Adrenal gland (tissue), 12 donors: ENCODE results near the gene PTK7. TPM values are rescaled to one million over a fixed set of nuclear protein-coding genes. Genes with fewer than 3 reads are reported as not detected.

Experiments used
- DNase-seq, 7 donors: peaks; one replicate each; pipeline ENCODE4 v3.0.0-alpha.2; 2019 to 2020
- H3K27ac ChIP-seq, 5 donors: fragments of 200-600 bp; sonication (generic) in 4 of 5; 1 replicate in 3 of 5; 2 replicates in 2 of 5; pipeline versions ENCODE4 v1.5.1 to v1.8.0; 2016 to 2020; ENCODE audit warnings: mild to moderate bottlenecking in 1 of 5
- H3K27me3 ChIP-seq: fragments of 200-600 bp; 2 replicates; pipeline ENCODE4 v1.8.0; 2021
- H3K36me3 ChIP-seq, 2 donors: fragments of 200-600 bp; replicated peaks in 1 of 2; 1 replicate in 1 of 2; 2 replicates in 1 of 2; pipeline versions ENCODE4 v1.5.1 to v1.8.0; 2018 to 2022
- H3K4me1 ChIP-seq, 2 donors: fragments of 200-600 bp; replicated peaks in 1 of 2; 1 replicate in 1 of 2; 2 replicates in 1 of 2; pipeline versions ENCODE4 v1.5.1 to v1.8.0; 2018 to 2021
- H3K4me3 ChIP-seq, 4 donors: fragments of 200-600 bp; sonication (generic) in 3 of 4; one replicate each; pipeline ENCODE4 v1.5.1; 2016 to 2018
- H3K9me3 ChIP-seq, 3 donors: fragments of 200-600 bp; sonication (generic) in 1 of 3; replicated peaks in 1 of 3; 1 replicate in 2 of 3; 2 replicates in 1 of 3; pipeline versions ENCODE4 v1.5.1 to v1.8.0; 2016 to 2021
- CTCF ChIP-seq, 6 experiments: fragments of 450-650 bp in 4 of 6; fragments of 200-600 bp in 2 of 6; sonication (generic) in 1 of 6; IDR thresholded peaks; 1 replicate in 5 of 6; 2 replicates in 1 of 6; pipeline versions ENCODE4 v1.5.1 to v1.8.0; 2016 to 2021; ENCODE audit warnings: antibody characterized with exemption in 6 of 6, mild to moderate bottlenecking in 2 of 6, moderate library complexity in 1 of 6
- POLR2A ChIP-seq, 2 donors: fragments of 450-650 bp; IDR thresholded peaks; one replicate each; pipeline ENCODE4 v1.6.1; 2017; ENCODE audit warnings: antibody characterized with exemption in 2 of 2, mild to moderate bottlenecking in 2 of 2, moderate library complexity in 1 of 2
- WGBS, 4 donors: extraction: QIAGEN DNeasy Blood & Tissue Kit in 2 of 4; methylation state at CpG; one replicate each; pipeline versions ENCODE4 v1.1.5 to v1.1.7; 2013 to 2017; 5-methylcytosine and 5-hydroxymethylcytosine counted together
- intact Hi-C, 2 donors: fragments of 100-400 bp; cut with DNase I; formaldehyde crosslinking; loops; one replicate each; pipeline versions ENCODE4 v1.14.1 to v1.15.0; 2022 to 2023
- polyA plus RNA-seq, 3 donors: library from polyadenylated mRNA; stranded (reverse); fragments of 200-250 nt in 2 of 3; fragments of 350-450 nt in 1 of 3; fragmentation: Illumina TruSeq in 1 of 3; extraction: RNeasy Lipid Tissue Mini Kit (QIAGEN cat#74804) in 1 of 3; gene quantifications; one replicate each; pipeline ENCODE4 v1.2.3, GENCODE V29; 2013 to 2014
- total RNA-seq, 9 donors: library from RNA; depleted of rRNA in 4 of 9; stranded (reverse); fragments of >200 nt in 4 of 9; fragments of 120-200 nt in 1 of 9; fragmentation: NEBNext Ultra II Directional in 1 of 9; extraction: Animal tissue kit (Norgen Biotek cat#: 25700) in 1 of 9; gene quantifications; one replicate each; pipeline versions ENCODE4 v1.1.0 to v1.2.4, GENCODE V29; 2013 to 2023
- donor health status: healthy with polysubstance abuse.
- donor health status: Bipolar disorder and iron deficiency.
- donor health status: DM: yes; HTN: yes; CAD: no.
- donor health status: DM: no; HTN: no; CAD: no.
- donor health status: DM: no; HTN: no; CAD: no.
- donor health status: DM: yes; HTN: yes; CAD: no.

Gene PTK7
- total and polyA plus RNA-seq, 12 donors, result 2.8 to 16.7 (median 8.2) TPM

- TF ChIP-seq POLR2A (IDR thresholded peaks at IDR 0.05) (no peak), CTCF (IDR thresholded peaks at IDR 0.05) (no peak)
- H3K36me3 ChIP-seq, result no peaks in the 10 kb centered on the region
- no peak overlapping the region for H3K27ac ChIP-seq
- H3K9me3 ChIP-seq, result no peaks in the 10 kb centered on the region
- no peak for DNase-seq
- 70 to 76% (median 72%) methylated on average over 2 to 14 of the region's 14 CpGs for WGBS, 4 donors
- no peak overlapping the region for H3K4me3 ChIP-seq
- H3K4me1 ChIP-seq, result peaks cover 0 to 6% of the 10 kb centered on the region in 2 donors
- intact Hi-C loops, result loop anchor here (5.0 kb wide), 2 partner anchors 80 to 235 kb away; no protein-coding TSS in a partner anchor
- H3K27me3 ChIP-seq, result no peaks in the 10 kb centered on the region
Measured at GRCh38 chr6:43142101-43142500, 66.0 kb downstream of the PTK7 start.

GRCh38 chr6:43143235-43144128 lies 67.4 kb downstream of the PTK7 start:
- no peaks in the 10 kb centered on the region for H3K27me3 ChIP-seq
- no peaks in the 10 kb centered on the region for H3K9me3 ChIP-seq
- peak; percentile 85 to 94 (median 89) for DNase-seq
- H3K4me1 ChIP-seq, result peaks cover 0 to 6% of the 10 kb centered on the region in 2 donors
- H3K4me3 ChIP-seq, result no peak overlapping the region
- intact Hi-C loops, result loop anchor here (5.0 kb wide), 2 partner anchors 81 to 236 kb away; no protein-coding TSS in a partner anchor
- H3K27ac ChIP-seq, result no peak overlapping the region
- H3K36me3 ChIP-seq, result no peaks in the 10 kb centered on the region
- WGBS, 4 donors, result 12 to 37% (median 22%) methylated on average over 5 to 25 of the region's 25 CpGs
- TF ChIP-seq CTCF (IDR thresholded peaks at IDR 0.05) (peak; percentile 88 to 99 (median 96)), POLR2A (IDR thresholded peaks at IDR 0.05) (no peak)

- intact Hi-C loops, result loop anchor here (5.0 kb wide), 3 partner anchors 73 to 238 kb away; no protein-coding TSS in a partner anchor
- Histone ChIP-seq H3K36me3 (no peaks in the 10 kb centered on the region), H3K4me3 (no peak overlapping the region), H3K27ac (no peak overlapping the region), H3K9me3 (no peaks in the 10 kb centered on the region), H3K4me1 (peaks cover 0 to 6% of the 10 kb centered on the region in 2 donors), H3K27me3 (no peaks in the 10 kb centered on the region)
- WGBS, 4 donors, result 65 to 80% (median 76%) methylated on average over 5 to 6 of the region's 6 CpGs
- TF ChIP-seq CTCF (IDR thresholded peaks at IDR 0.05) (no peak), POLR2A (IDR thresholded peaks at IDR 0.05) (no peak)
- no peak for DNase-seq
Measured at GRCh38 chr6:43144879-43145278, 68.8 kb downstream of the PTK7 start.

GRCh38 chr6:43146261-43146660 lies 70.1 kb downstream of the PTK7 start:
- WGBS, 4 donors, result 76 to 94% (median 89%) methylated on average over 3 of the region's 3 CpGs
- TF ChIP-seq POLR2A (IDR thresholded peaks at IDR 0.05), result no peak
- TF ChIP-seq CTCF (IDR thresholded peaks at IDR 0.05), result no peak
- Histone ChIP-seq H3K4me3 (no peak overlapping the region), H3K36me3 (no peaks in the 10 kb centered on the region), H3K27me3 (no peaks in the 10 kb centered on the region), H3K9me3 (no peaks in the 10 kb centered on the region), H3K4me1 (peaks cover 0 to 6% of the 10 kb centered on the region in 2 donors), H3K27ac (no peak overlapping the region)
- intact Hi-C loops, result loop anchor here (5.0 kb wide), 2 partner anchors 74 to 239 kb away; no protein-coding TSS in a partner anchor
- no peak for DNase-seq
